Measurements from ENCODE around the gene ASAP2. TPM values are rescaled to one million over a fixed set of nuclear protein-coding genes. Genes with fewer than 3 reads are reported as not detected.
A peak's percentile ranks its signal among the peaks of the same experiment; 100 is the strongest.

The ASAP2 gene
- total RNA-seq, 1 experiment from 2014 or later, result 25.2 TPM

DNA sequence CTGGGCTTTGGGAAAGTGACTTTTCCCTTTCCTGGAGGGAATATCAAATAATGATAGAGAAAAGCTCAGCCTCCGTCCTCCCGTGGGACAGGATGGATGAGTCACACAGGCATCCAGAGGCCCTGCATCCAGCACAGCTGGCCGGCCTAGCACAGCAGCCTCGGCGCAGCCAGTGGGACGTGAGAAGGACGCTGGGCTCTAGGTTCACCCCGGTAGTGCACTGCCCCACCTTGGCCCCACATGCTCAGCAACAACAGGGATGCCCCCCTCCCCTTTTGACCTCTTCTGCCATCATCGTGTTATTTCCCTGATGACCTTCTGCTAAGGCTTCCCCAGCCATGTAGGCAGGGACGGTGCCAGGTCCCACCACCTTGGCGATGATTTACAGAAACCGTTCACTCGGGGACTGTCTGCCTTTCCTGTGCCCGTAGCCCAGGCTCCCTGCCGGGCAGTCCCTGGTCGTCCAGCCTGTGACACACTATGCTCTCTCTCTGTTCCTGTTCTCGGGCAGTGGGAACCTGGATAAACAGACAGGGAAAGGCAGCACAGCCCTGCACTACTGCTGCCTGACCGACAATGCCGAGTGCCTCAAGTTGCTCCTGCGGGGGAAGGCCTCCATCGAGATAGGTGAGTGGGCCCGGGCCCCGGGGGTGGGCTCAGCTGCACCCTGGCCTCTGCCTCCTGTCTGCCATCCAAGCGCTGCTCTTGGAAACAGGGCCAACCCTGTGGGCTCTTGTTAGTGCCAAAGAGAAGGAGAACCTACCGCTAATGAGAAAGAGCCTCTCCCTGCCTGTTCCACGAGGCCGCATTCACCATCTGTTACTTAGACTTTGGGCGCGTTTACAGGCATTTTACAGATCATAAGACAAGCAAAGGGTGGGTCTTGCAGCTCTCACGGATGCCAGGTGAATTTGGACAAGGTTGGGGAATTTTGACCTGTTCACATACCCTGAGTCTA lies 172.1 kb downstream of the ASAP2 start:
- BruUV-seq (replicated peaks), result no TSS peak
- CTCF ChIA-PET, result no interaction called here
- no peaks in the 10 kb centered on the region for H3K9me2 ChIP-seq (replicated peaks; ENCODE audit: low read length)
- H3K27me3 ChIP-seq (ENCODE audit: low read length), result no peaks in the 10 kb centered on the region
- H3F3A ChIP-seq (ENCODE audit: low read length, unreplicated experiment), result peaks cover 11% of the 10 kb centered on the region
- intact Hi-C loops (cut with micrococcal nuclease), result no loop called here
- H3K4me2 ChIP-seq (ENCODE audit: low read length), result peak overlapping the region; percentile 55
- no peak for TF ChIP-seq EZH2 (IDR thresholded peaks at IDR 0.05; ENCODE audit: low read length, unreplicated experiment)
- no peak for TF ChIP-seq EZH2phosphoT487 (IDR thresholded peaks at IDR 0.05; ENCODE audit: borderline replicate concordance, low read length)
- no peak for TF ChIP-seq CTCF (conservative IDR thresholded peaks at IDR 0.05; ENCODE audit: low read depth, low read length)
- peaks cover 41% of the 10 kb centered on the region for H3K36me3 ChIP-seq (ENCODE audit: low read depth, low read length)
- H3K9me3 ChIP-seq (ENCODE audit: low read length), result no peaks in the 10 kb centered on the region
- ATAC-seq (peak; percentile 68), DNase-seq (peak; percentile 72)
- peak overlapping the region; percentile 89 for H3K27ac ChIP-seq (ENCODE audit: low read length)
- H3K79me2 ChIP-seq (ENCODE audit: low read length), result no peaks in the 10 kb centered on the region
- no peak overlapping the region for H2AFZ ChIP-seq (ENCODE audit: low read length)
- peaks cover 58% of the 10 kb centered on the region for H3K4me1 ChIP-seq (ENCODE audit: insufficient read depth, low read length)
- H4K20me1 ChIP-seq (ENCODE audit: low read length), result no peaks in the 10 kb centered on the region
- no peak overlapping the region for H3K4me3 ChIP-seq (ENCODE audit: low read length)
- POLR2A ChIA-PET (ENCODE audit: unreplicated experiment), result interaction anchor here (0.6 kb wide), 1 partner anchor 44 kb away, joined by 7 read pairs; the partner anchor contains the start of gene ITGB1BP1
- H3K9ac ChIP-seq (ENCODE audit: low read length), result peak overlapping the region; percentile 63

DNA sequence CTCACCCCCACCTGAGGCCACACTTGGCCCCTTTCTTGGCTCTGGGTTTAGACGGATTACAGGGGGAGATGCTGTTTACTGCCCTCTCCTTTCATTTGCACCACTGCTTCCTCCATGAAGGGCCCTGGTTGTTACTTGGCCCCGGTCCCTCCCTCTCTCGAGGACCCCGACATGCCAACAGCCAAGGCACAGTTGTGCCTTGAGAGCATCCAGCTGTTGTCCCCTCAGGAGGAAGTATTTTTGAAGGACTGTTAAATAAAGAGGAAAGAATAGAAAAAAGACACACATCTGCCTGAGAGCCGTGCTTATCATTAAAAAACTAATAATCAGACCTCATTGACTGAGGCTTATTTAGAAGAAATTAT lies 172.8 kb downstream of the ASAP2 start:
- ATAC-seq, result no peak
- intact Hi-C loops (cut with micrococcal nuclease), result no loop called here
- ChIA-PET POLR2A (ENCODE audit: unreplicated experiment) (no interaction called here), CTCF (no interaction called here)
- H3K4me1 ChIP-seq (ENCODE audit: insufficient read depth, low read length), result peaks cover 58% of the 10 kb centered on the region
- H3K9me2 ChIP-seq (replicated peaks; ENCODE audit: low read length), result no peaks in the 10 kb centered on the region
- TF ChIP-seq EZH2 (IDR thresholded peaks at IDR 0.05; ENCODE audit: low read length, unreplicated experiment) (no peak), EZH2phosphoT487 (IDR thresholded peaks at IDR 0.05; ENCODE audit: borderline replicate concordance, low read length) (no peak), CTCF (conservative IDR thresholded peaks at IDR 0.05; ENCODE audit: low read depth, low read length) (no peak)
- H2AFZ ChIP-seq (ENCODE audit: low read length), result no peak overlapping the region
- H3K79me2 ChIP-seq (ENCODE audit: low read length), result no peaks in the 10 kb centered on the region
- H3K9me3 ChIP-seq (ENCODE audit: low read length), result no peaks in the 10 kb centered on the region
- H3K36me3 ChIP-seq (ENCODE audit: low read depth, low read length), result peaks cover 35% of the 10 kb centered on the region
- no peak overlapping the region for H3K4me2 ChIP-seq (ENCODE audit: low read length)
- H3F3A ChIP-seq (ENCODE audit: low read length, unreplicated experiment), result peaks cover 11% of the 10 kb centered on the region
- H4K20me1 ChIP-seq (ENCODE audit: low read length), result no peaks in the 10 kb centered on the region
- no peak overlapping the region for H3K9ac ChIP-seq (ENCODE audit: low read length)
- no TSS peak for BruUV-seq (replicated peaks)
- no peaks in the 10 kb centered on the region for H3K27me3 ChIP-seq (ENCODE audit: low read length)
- 0 out of 2 replicates have a peak overlapping the region, but pooled peaks have one; percentile 89 for H3K27ac ChIP-seq (ENCODE audit: low read length)
- no peak overlapping the region for H3K4me3 ChIP-seq (ENCODE audit: low read length)
- DNase-seq, result no peak
